OCI-LY7 (cell line): ENCODE results near the gene CPNE1. TPM values are rescaled to one million over a fixed set of nuclear protein-coding genes. Genes with fewer than 3 reads are reported as not detected.

Experiments used
- BruUV-seq: library from RNA; stranded (reverse); fragments of 400-500 nt; replicated peaks from 2 replicates; lab custom pipeline; 2021; lab: Mats Ljungman, UMichigan
- CTCF ChIA-PET: fragments of 300-600 bp; sonication (Branson Sonifier 250); formaldehyde crosslinking; loops from one replicate; lab custom pipeline; 2022; ENCODE audit warnings: antibody characterized with exemption; ENCODE audit not compliant: unreplicated experiment; lab: Charles Lee
- POLR2A ChIA-PET: fragments of 300-600 bp; sonication (Branson Sonifier 250); formaldehyde crosslinking; loops from one replicate; lab custom pipeline; 2022; ENCODE audit warnings: antibody characterized with exemption; lab: Charles Lee
- DNase-seq: peaks from one replicate; pipeline ENCODE4 v3.0.0-alpha.2; 2015; ENCODE audit warnings: low spot score
- H2AFZ ChIP-seq: fragments of 200-600 bp; sonication (generic), shearing (Covaris generic); 2 replicates; pipeline ENCODE4 v1.6.1; 2014; ENCODE audit warnings: mild to moderate bottlenecking, antibody characterized with exemption, low read length, moderate library complexity
- H3K27ac ChIP-seq: fragments of 200-600 bp; sonication (generic); 2 replicates; pipeline ENCODE4 v1.5.1; 2014; ENCODE audit warnings: mixed run types, low read depth, mild to moderate bottlenecking, moderate library complexity, low read length, inconsistent platforms; ENCODE audit not compliant: poor library complexity, severe bottlenecking
- H3K36me3 ChIP-seq: fragments of 200-600 bp; sonication (generic); 2 replicates; pipeline ENCODE4 v1.6.1; 2014; ENCODE audit warnings: mild to moderate bottlenecking, antibody characterized with exemption, low read length, moderate library complexity, mixed read lengths; ENCODE audit not compliant: insufficient read depth
- H3K4me1 ChIP-seq: fragments of 200-600 bp; sonication (generic); 2 replicates; pipeline ENCODE4 v1.5.1; 2014; ENCODE audit warnings: mild to moderate bottlenecking, low read length; ENCODE audit not compliant: insufficient read depth, poor library complexity, severe bottlenecking
- H3K4me2 ChIP-seq: fragments of 200-600 bp; sonication (generic); 2 replicates; pipeline ENCODE4 v1.6.1; 2014; ENCODE audit warnings: mild to moderate bottlenecking, low read length
- H3K4me3 ChIP-seq: fragments of 200-600 bp; sonication (generic); 2 replicates; pipeline ENCODE4 v1.5.1; 2014; ENCODE audit warnings: mild to moderate bottlenecking, low read depth, low read length; ENCODE audit not compliant: poor library complexity, severe bottlenecking
- H3K79me2 ChIP-seq: fragments of 200-600 bp; sonication (generic); 2 replicates; pipeline ENCODE4 v1.6.1; 2016; ENCODE audit warnings: low read depth, mild to moderate bottlenecking, low read length, moderate library complexity, mixed read lengths; ENCODE audit not compliant: insufficient read depth
- H3K9me2 ChIP-seq: fragments of 200-600 bp; sonication (generic); 2 replicates; pipeline ENCODE4 v1.6.1; 2016; ENCODE audit warnings: mild to moderate bottlenecking, low read length, mixed read lengths; ENCODE audit not compliant: insufficient read depth
- H3K9me3 ChIP-seq: fragments of 200-600 bp; sonication (generic); 2 replicates; pipeline ENCODE4 v1.6.1; 2014; ENCODE audit warnings: mild to moderate bottlenecking, mixed run types, low read length, mixed read lengths
- H4K20me1 ChIP-seq: fragments of 200-600 bp; sonication (generic); 2 replicates; pipeline ENCODE4 v1.6.1; 2014; ENCODE audit warnings: mild to moderate bottlenecking, antibody characterized with exemption, low read length, moderate library complexity, mixed read lengths; ENCODE audit not compliant: insufficient read depth
- CTCF ChIP-seq: fragments of 200-600 bp; sonication (generic); conservative IDR thresholded peaks from 2 replicates; pipeline ENCODE4 v1.5.1; 2014; ENCODE audit warnings: mild to moderate bottlenecking, antibody characterized with exemption, low read length, moderate library complexity, mixed read lengths
- EZH2phosphoT487 ChIP-seq: fragments of 200-600 bp; sonication (generic); IDR thresholded peaks from 2 replicates; pipeline ENCODE4 v1.6.1; 2018; ENCODE audit warnings: low read depth, borderline replicate concordance, mild to moderate bottlenecking, mixed run types, antibody characterized with exemption, low read length, moderate library complexity, mixed read lengths
- intact Hi-C: fragments of 100-400 bp; cut with micrococcal nuclease; formaldehyde crosslinking; loops from one replicate; pipeline ENCODE4 v1.10.0; 2022; ENCODE audit not compliant: unreplicated experiment
- total RNA-seq, 2 experiments: library from RNA; depleted of rRNA in 1 of 2; stranded (reverse); fragments of >200 nt in 1 of 2; shearing (Covaris generic) in 1 of 2; gene quantifications; 2 replicates each; pipeline ENCODE4 v1.2.3, GENCODE V29; 2014 to 2022

The CPNE1 gene
- total RNA-seq, 2 experiments from 2014 or later: 83.3 to 202 TPM

GRCh38 chr20:35630636-35631035 is 34.1 kb downstream of the CPNE1 start:
- no peaks in the 10 kb centered on the region for H3K79me2 ChIP-seq
- no peaks in the 10 kb centered on the region for H3K4me1 ChIP-seq
- no peak overlapping the region for H3K27ac ChIP-seq
- intact Hi-C loops: no loop called here
- H3K9me3 ChIP-seq: no peaks in the 10 kb centered on the region
- no peaks in the 10 kb centered on the region for H4K20me1 ChIP-seq
- BruUV-seq: no TSS peak
- no peaks in the 10 kb centered on the region for H3K9me2 ChIP-seq
- H3K36me3 ChIP-seq: peaks cover 64% of the 10 kb centered on the region
- no peak overlapping the region for H2AFZ ChIP-seq
- no peak overlapping the region for H3K4me2 ChIP-seq
- TF ChIP-seq EZH2phosphoT487: no peak
- no peak for TF ChIP-seq CTCF
- DNase-seq: no peak
- POLR2A ChIA-PET: interaction anchor here (0.8 kb wide), 1 partner anchor 62 kb away, joined by 3 read pairs; no protein-coding TSS in a partner anchor
- H3K4me3 ChIP-seq: no peak overlapping the region
- CTCF ChIA-PET: interaction anchor here (1.5 kb wide), 1 partner anchor 13 kb away, joined by 3 read pairs; no protein-coding TSS in a partner anchor

GRCh38 chr20:35629427-35630145 is 35.1 kb downstream of the CPNE1 start:
- no peaks in the 10 kb centered on the region for H3K79me2 ChIP-seq
- no peaks in the 10 kb centered on the region for H3K4me1 ChIP-seq
- H3K9me2 ChIP-seq: no peaks in the 10 kb centered on the region
- no peaks in the 10 kb centered on the region for H3K9me3 ChIP-seq
- no peak overlapping the region for H3K4me3 ChIP-seq
- DNase-seq: no peak
- BruUV-seq: no TSS peak
- no peaks in the 10 kb centered on the region for H4K20me1 ChIP-seq
- ChIA-PET CTCF (no interaction called here), POLR2A (interaction anchor here (0.8 to 0.9 kb wide), 2 partner anchors 11 to 60 kb away, joined by 3 to 4 read pairs; no protein-coding TSS in a partner anchor)
- H3K27ac ChIP-seq: no peak overlapping the region
- H3K36me3 ChIP-seq: peaks cover 75% of the 10 kb centered on the region
- H2AFZ ChIP-seq: no peak overlapping the region
- H3K4me2 ChIP-seq: no peak overlapping the region
- TF ChIP-seq EZH2phosphoT487 (no peak), CTCF (no peak)
- intact Hi-C loops: no loop called here

- no peak for DNase-seq
- Histone ChIP-seq H3K4me2 (no peak overlapping the region), H3K36me3 (peaks cover 74% of the 10 kb centered on the region), H3K9me2 (no peaks in the 10 kb centered on the region), H3K79me2 (no peaks in the 10 kb centered on the region), H3K4me1 (no peaks in the 10 kb centered on the region), H3K4me3 (no peak overlapping the region), H2AFZ (no peak overlapping the region), H3K27ac (no peak overlapping the region), H3K9me3 (no peaks in the 10 kb centered on the region), H4K20me1 (no peaks in the 10 kb centered on the region)
- no TSS peak for BruUV-seq
- ChIA-PET POLR2A (no interaction called here), CTCF (interaction anchor here (0.7 kb wide), 1 partner anchor 8 kb away, joined by 3 read pairs; no protein-coding TSS in a partner anchor)
- TF ChIP-seq EZH2phosphoT487 (no peak), CTCF (no peak)
- intact Hi-C loops: no loop called here
These were observed 37.6 kb downstream of the CPNE1 start for GRCh38 chr20:35627121-35627520.
